WTC11 (cell line): ENCODE measurements around the gene BCO2. TPM values are rescaled to one million over a fixed set of nuclear protein-coding genes. Genes with fewer than 3 reads are reported as not detected.
A peak's percentile ranks its signal among the peaks of the same experiment; 100 is the strongest.

ENCODE experiments used
- ATAC-seq: fragments of 200-7000 bp; cut with Tn5 transposase; 2 replicates; pipeline ENCODE4 v1.10.0; 2021; ENCODE audit warnings: mild to moderate bottlenecking, moderate library complexity
- CTCF ChIA-PET: fragments of 300-600 bp; sonication (Branson Sonifier 250); formaldehyde crosslinking; loops from one replicate; lab custom pipeline; 2021; ENCODE audit warnings: antibody characterized with exemption; lab: Charles Lee
- POLR2A ChIA-PET: fragments of 350-600 bp; sonication (Branson Sonifier 250); formaldehyde crosslinking; loops from one replicate; lab custom pipeline; 2021; ENCODE audit warnings: antibody characterized with exemption; lab: Charles Lee
- DNase-seq: peaks from one replicate; pipeline ENCODE4 v3.0.0; 2021; ENCODE audit warnings: low spot score
- H3K27ac Mint-ChIP-seq: 2 replicates; pipeline ENCODE4 v1.8.0; 2021; ENCODE audit warnings: mixed read lengths
- H3K27me3 Mint-ChIP-seq: 2 replicates; pipeline ENCODE4 v1.8.0; 2021; ENCODE audit warnings: low read depth, mild to moderate bottlenecking, moderate library complexity, mixed read lengths
- H3K36me3 Mint-ChIP-seq: 2 replicates; pipeline ENCODE4 v1.8.0; 2021; ENCODE audit warnings: mixed read lengths
- H3K4me1 Mint-ChIP-seq: 2 replicates; pipeline ENCODE4 v1.8.0; 2022; ENCODE audit warnings: mixed read lengths
- H3K4me3 Mint-ChIP-seq: 2 replicates; pipeline ENCODE4 v1.8.0; 2021; ENCODE audit warnings: mild to moderate bottlenecking, moderate library complexity, mixed read lengths
- H3K9me3 Mint-ChIP-seq: 2 replicates; pipeline ENCODE4 v1.8.0; 2021; ENCODE audit warnings: mixed read lengths
- ATF6 ChIP-seq: sonication (generic); formaldehyde crosslinking; IDR thresholded peaks from 2 replicates; pipeline ENCODE4 v1.8.1; 2023; ENCODE audit warnings: mild to moderate bottlenecking, missing genetic modification reagents
- CBFB ChIP-seq: sonication (generic); formaldehyde crosslinking; IDR thresholded peaks from 2 replicates; pipeline ENCODE4 v1.8.1; 2022; ENCODE audit warnings: mild to moderate bottlenecking, low read depth, missing genetic modification reagents
- CREB1 ChIP-seq: sonication (generic); formaldehyde crosslinking; IDR thresholded peaks from 2 replicates; pipeline ENCODE4 v1.8.0; 2023; ENCODE audit warnings: mild to moderate bottlenecking, missing genetic modification reagents
- CREM ChIP-seq: sonication (generic); formaldehyde crosslinking; IDR thresholded peaks from 2 replicates; pipeline ENCODE4 v1.8.1; 2022; ENCODE audit warnings: mild to moderate bottlenecking, missing genetic modification reagents, moderate library complexity
- ESRRA ChIP-seq: sonication (generic); formaldehyde crosslinking; IDR thresholded peaks from 2 replicates; pipeline ENCODE4 v1.8.1; 2022; ENCODE audit warnings: mild to moderate bottlenecking, missing genetic modification reagents, borderline replicate concordance
- ETV6 ChIP-seq: sonication (generic); formaldehyde crosslinking; IDR thresholded peaks from 2 replicates; pipeline ENCODE4 v1.8.1; 2022; ENCODE audit warnings: mild to moderate bottlenecking, missing genetic modification reagents
- FOXK1 ChIP-seq: sonication (generic); formaldehyde crosslinking; IDR thresholded peaks from 2 replicates; pipeline ENCODE4 v1.8.0; 2022; ENCODE audit warnings: mild to moderate bottlenecking, moderate library complexity, missing genetic modification reagents
- GRHL2 ChIP-seq: fragments of 250-450 bp; sonication (Bioruptor Pico); IDR thresholded peaks from 2 replicates; pipeline ENCODE4 v1.8.0; 2022; ENCODE audit warnings: mild to moderate bottlenecking, moderate library complexity; ENCODE audit not compliant: insufficient replicate concordance, severe bottlenecking
- IRF2 ChIP-seq: sonication (generic); formaldehyde crosslinking; IDR thresholded peaks from 2 replicates; pipeline ENCODE4 v1.8.0; 2022; ENCODE audit warnings: low read depth, missing genetic modification reagents, borderline replicate concordance
- JUN ChIP-seq: sonication (generic); formaldehyde crosslinking; IDR thresholded peaks from 2 replicates; pipeline ENCODE4 v1.8.0; 2023; ENCODE audit warnings: mild to moderate bottlenecking, missing genetic modification reagents
- MAX ChIP-seq: sonication (generic); formaldehyde crosslinking; IDR thresholded peaks from 2 replicates; pipeline ENCODE4 v1.8.0; 2022; ENCODE audit warnings: mild to moderate bottlenecking, missing genetic modification reagents
- MLX ChIP-seq: sonication (generic); formaldehyde crosslinking; IDR thresholded peaks from 2 replicates; pipeline ENCODE4 v1.8.1; 2023; ENCODE audit warnings: mild to moderate bottlenecking, missing genetic modification reagents, moderate library complexity
- NFATC4 ChIP-seq: fragments of 250-450 bp; sonication (Bioruptor Pico); IDR thresholded peaks from 2 replicates; pipeline ENCODE4 v1.9.0; 2021; ENCODE audit warnings: mild to moderate bottlenecking
- OVOL2 ChIP-seq: fragments of 250-450 bp; sonication (Bioruptor Pico); IDR thresholded peaks from 2 replicates; pipeline ENCODE4 v1.9.0; 2021; ENCODE audit warnings: mild to moderate bottlenecking, borderline replicate concordance
- PREB ChIP-seq: sonication (generic); formaldehyde crosslinking; IDR thresholded peaks from 2 replicates; pipeline ENCODE4 v1.8.1; 2022; ENCODE audit warnings: mild to moderate bottlenecking, missing genetic modification reagents, moderate library complexity, borderline replicate concordance
- SP1 ChIP-seq: sonication (generic); formaldehyde crosslinking; conservative IDR thresholded peaks from 2 replicates; pipeline ENCODE4 v1.8.1; 2022; ENCODE audit warnings: missing genetic modification reagents
- USF2 ChIP-seq: sonication (generic); formaldehyde crosslinking; IDR thresholded peaks from 2 replicates; pipeline ENCODE4 v1.8.1; 2023; ENCODE audit warnings: mild to moderate bottlenecking, missing genetic modification reagents, moderate library complexity
- ZNF281 ChIP-seq: sonication (generic); formaldehyde crosslinking; IDR thresholded peaks from 2 replicates; pipeline ENCODE4 v1.8.0; 2023; ENCODE audit warnings: mild to moderate bottlenecking, missing genetic modification reagents
- ZNF423 ChIP-seq: fragments of 250-450 bp; sonication (Bioruptor Pico); IDR thresholded peaks from 2 replicates; pipeline ENCODE4 v2.1.2; 2022; ENCODE audit warnings: mild to moderate bottlenecking, moderate library complexity
- ZNF532 ChIP-seq: fragments of 250-450 bp; sonication (Bioruptor Pico); IDR thresholded peaks from 2 replicates; pipeline ENCODE4 v1.9.0; 2021; ENCODE audit warnings: mild to moderate bottlenecking, borderline replicate concordance
- ZSCAN18 ChIP-seq: fragments of 250-450 bp; sonication (Bioruptor Pico); IDR thresholded peaks from 2 replicates; pipeline ENCODE4 v2.1.2; 2022; ENCODE audit warnings: mild to moderate bottlenecking, moderate library complexity
- total RNA-seq: library from RNA; stranded (reverse); gene quantifications from 3 replicates; pipeline ENCODE4 v1.2.3, GENCODE V29; 2021

BCO2 gene
- total RNA-seq, 1 experiment from 2014 or later = 1.0 TPM

- no peak for TF ChIP-seq PREB (CRISPR knock-in tag)
- TF ChIP-seq ETV6 (CRISPR knock-in tag) = peak; percentile 37; the same call in 1 of the 2 replicates
- peak; percentile 86 for TF ChIP-seq SP1
- TF ChIP-seq ZNF423 (CRISPR knock-in tag) = no peak
- TF ChIP-seq JUN (CRISPR knock-in tag) = 0 out of 2 replicates have a peak, but pooled peaks have one; percentile 21
- TF ChIP-seq CBFB (CRISPR knock-in tag) = no peak
- no peak for TF ChIP-seq USF2 (CRISPR knock-in tag)
These were observed 50.9 kb downstream of the BCO2 start, which contains the start of gene PTS (continued) for GRCh38 chr11:112226062-112226830.

- Mint-ChIP-seq H3K27ac (peak overlapping the region; percentile 17; the same call in 1 of the 2 replicates), H3K9me3 (no peaks in the 10 kb centered on the region), H3K4me1 (peaks cover 12% of the 10 kb centered on the region), H3K36me3 (peaks cover 17% of the 10 kb centered on the region), H3K27me3 (peaks cover 30% of the 10 kb centered on the region), H3K4me3 (peak overlapping the region; percentile 81)
- POLR2A ChIA-PET = interaction anchor here (0.6 kb wide), 1 partner anchor 547 kb away, joined by 4 read pairs; no protein-coding TSS in a partner anchor
- ATAC-seq (no peak), DNase-seq (no peak)
- CTCF ChIA-PET = interaction anchor here (1.3 kb wide), 1 partner anchor 53 kb away, joined by 6 read pairs; no protein-coding TSS in a partner anchor
- TF ChIP-seq FOXK1 (CRISPR knock-in tag) = no peak
- TF ChIP-seq NFATC4 = no peak
- no peak for TF ChIP-seq GRHL2 (CRISPR knock-in tag)
- no peak for TF ChIP-seq ATF6 (CRISPR knock-in tag)
- no peak for TF ChIP-seq ZNF423 (CRISPR knock-in tag)
- TF ChIP-seq IRF2 (CRISPR knock-in tag) = no peak
- TF ChIP-seq ESRRA (CRISPR knock-in tag) = no peak
- TF ChIP-seq ZNF281 (CRISPR knock-in tag) = no peak
- no peak for TF ChIP-seq MLX (CRISPR knock-in tag)
- TF ChIP-seq MAX = no peak
- TF ChIP-seq CREB1 = no peak
- no peak for TF ChIP-seq OVOL2
- TF ChIP-seq ZNF532 = no peak
- no peak for TF ChIP-seq ETV6 (CRISPR knock-in tag)
- no peak for TF ChIP-seq ZSCAN18 (CRISPR knock-in tag)
- TF ChIP-seq CREM (CRISPR knock-in tag) = no peak
These were observed 51.6 kb downstream of the BCO2 start for GRCh38 chr11:112226831-112227401.
